NCI-H2196 (cell line): Measurements from ENCODE around the gene LMAN2.
"Not testable (repeated sequence)": the region's sequence is repeated elsewhere in the genome, so short reads cannot be mapped to it uniquely, and the experiment has no call there.

Experiments used
- DNase-seq: peaks from one replicate; lab custom pipeline; 2025; ENCODE audit not compliant: unreplicated experiment; lab: John Stamatoyannopoulos, UW

LMAN2 gene

DNA sequence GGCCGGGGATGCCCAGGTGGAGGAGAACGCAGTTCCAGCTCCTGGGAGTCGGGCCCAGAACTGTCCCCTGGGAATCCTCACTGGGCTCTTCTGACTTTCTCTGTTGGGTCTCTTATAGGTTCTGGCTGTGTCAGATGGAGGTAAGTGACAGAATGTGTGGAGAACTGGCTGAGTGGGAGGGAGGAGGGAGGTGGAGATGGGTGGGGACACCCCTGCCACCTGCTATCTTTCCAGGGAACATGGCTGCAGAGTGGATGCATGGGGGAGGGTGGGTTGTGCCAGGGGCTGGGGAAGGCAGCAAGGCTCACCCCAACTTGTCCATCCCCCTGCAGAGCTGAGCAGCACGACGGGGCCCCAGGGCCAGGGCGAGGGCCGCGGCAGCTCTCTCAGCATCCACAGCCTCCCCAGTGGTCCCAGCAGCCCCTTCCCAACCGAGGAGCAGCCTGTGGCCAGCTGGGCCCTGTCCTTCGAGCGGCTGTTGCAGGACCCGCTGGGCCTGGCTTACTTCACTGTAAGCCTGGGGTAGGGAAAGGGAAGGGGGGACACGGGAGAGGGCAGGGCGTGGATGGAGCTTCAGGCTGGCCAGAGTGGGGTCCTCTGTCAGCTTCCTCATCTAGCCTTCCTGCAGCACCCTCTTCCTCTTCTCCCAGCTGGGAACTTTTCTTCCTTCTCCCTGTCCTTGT lies 14.5 kb upstream of the LMAN2 start:
- no peak for DNase-seq

DNA sequence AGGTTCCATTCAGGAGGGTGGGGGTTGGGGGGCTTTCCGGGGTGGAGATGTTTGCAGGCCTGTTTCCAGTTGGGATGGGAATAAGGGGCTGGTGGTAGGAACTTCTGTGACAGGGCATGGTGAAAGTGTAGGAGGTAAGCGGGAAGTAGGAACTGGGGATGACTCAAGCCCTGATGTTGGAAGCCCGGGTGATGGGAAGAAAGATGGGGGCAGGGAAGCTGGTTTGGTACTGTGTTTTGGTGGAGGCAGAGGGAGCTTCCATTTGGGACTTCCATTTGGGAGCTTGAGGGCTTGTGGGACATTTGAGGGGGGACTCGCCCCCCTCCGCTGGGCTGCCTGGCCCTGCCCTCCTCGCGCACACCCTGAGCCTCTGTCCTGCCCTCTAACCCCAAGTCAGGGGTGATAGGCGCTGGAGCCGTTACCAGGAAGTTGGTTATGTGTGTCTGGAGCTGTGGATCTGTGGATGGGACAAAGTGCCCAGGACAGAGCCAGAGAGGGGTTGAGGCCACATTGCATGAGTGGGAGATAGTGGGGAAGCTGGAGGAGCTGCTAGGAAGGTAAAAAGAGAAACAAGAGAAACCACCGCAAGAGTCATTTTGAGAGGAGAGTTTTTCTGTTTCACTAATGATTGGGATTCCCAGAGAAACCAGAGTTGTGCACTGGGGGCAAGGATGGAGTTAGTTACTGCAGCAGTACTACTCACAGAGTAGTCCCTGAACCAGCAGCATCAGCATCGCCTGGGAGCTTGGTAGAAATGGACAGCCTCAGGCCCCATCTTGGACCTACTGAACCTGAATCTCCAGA lies 12.9 kb upstream of the LMAN2 start:
- DNase-seq = no peak

DNA sequence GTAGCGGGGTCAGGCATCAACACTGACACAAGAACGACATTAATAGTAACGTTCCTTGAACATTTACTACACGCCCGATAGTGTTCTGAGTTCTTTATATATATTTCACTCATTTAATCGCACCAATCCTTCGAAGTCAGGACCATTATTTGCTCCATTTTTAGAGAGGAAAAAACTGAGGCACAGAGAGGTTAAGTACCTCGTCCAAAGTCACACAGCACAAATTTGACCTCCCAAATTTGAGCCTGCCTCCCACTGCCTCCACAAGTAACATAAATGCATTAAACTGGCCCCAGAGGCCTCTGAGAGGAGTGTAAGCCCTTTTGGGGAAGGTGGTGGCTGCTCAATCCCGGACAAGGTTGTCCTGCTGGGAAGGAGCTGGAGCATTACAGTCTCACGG lies 12.1 kb upstream of the LMAN2 start:
- no peak for DNase-seq

DNA sequence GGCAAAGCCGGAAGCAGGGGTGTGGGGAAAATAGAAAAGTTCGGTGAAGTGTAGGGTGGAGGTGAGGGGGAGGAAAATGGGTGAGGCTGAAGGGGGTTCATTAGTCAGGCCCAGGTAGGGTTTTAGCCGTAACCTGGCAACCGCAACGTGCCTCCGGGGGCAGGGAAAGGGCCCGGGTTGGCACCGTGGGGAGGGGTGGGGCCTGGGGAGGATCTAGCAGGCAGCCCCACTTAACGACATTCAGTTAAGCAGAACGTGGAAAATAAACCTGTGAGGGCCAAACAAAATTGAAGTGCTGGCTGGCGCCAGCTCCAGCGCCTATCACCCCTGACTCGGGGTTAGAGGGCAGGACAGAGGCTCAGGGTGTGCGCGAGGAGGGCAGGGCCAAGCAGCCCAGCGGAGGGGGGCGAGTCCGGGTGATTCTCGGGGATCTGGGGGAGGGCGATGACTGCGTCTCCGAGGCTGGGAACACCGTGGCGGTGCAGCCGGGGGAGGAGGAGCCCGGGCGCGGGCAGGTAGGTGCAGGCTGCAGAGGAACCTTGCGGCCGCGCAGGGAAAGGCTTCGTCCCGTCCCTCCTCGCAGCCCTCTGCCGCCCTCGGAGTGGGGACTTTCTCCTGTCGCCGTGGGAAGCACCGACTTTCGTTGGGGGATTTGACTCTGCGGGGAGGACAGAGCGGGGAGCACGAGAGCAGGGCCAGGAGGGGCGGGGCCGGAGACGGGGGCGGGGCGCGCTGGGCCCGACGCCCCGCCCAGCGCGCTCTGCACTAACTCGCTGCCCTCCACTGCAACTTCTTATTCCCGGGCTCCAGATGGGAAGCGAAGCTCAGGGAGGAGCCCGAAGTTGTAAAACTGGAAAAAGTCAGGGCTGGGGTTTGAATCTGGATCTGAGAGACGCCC lies 11.4 kb upstream of the LMAN2 start:
- peak; percentile 60 for DNase-seq

DNA sequence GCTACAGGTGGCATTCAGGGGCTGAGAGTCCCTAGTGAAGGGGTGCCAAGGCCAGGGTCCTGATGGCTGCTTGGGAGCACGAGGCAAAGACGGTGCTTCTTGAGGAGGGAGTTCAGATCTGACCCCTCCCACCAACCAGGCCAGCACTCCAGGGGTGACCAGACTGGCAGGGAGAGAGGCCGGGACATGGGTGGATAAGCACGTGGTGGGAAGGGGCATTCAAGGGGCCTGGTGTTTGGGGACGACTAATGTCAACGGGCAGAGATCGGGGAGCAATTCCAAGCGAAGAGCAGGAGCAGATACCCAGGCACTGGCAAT lies 10.8 kb upstream of the LMAN2 start:
- no peak for DNase-seq

DNA sequence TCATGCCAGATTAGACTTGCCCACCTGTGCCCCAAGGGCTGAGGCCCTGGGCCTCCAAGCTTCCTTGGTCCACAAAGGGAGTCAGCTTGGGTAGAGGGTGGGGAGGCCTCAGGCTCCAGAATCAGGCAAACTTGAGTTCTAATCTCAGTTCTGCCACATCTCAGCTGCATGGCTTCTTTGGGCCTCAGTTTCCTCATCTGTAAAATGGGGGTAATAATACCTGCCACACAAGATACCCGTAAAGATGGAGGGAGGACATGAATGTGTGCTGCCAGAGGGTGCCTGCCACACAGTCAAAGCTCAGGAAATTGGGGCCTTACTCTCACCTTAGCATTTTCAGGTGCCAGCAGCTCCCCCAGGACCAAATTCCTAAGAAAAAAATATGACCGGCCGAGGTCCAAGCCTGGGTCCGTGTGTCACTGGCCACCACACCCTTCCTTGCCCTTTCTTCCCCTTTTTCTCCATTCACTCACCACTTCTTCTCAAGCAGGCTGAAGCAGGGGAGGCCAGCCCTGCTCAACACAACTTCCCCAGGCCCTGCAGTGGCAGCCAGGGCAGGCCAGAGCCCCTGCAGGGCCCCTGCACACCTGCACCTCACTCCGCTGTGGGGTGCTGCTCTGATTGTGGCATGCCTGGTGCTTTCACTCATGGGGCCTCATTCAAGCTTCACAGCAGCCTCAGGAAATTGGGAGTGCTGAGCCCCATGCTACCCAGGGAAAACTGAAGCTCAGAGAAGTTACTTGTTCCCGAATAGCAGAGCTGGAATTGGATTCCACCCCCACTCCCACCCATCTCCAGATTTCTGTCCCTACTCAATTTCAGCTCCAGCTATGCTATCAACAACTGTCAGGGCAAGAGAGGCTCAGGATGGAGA lies 10.2 kb upstream of the LMAN2 start:
- no peak for DNase-seq

DNA sequence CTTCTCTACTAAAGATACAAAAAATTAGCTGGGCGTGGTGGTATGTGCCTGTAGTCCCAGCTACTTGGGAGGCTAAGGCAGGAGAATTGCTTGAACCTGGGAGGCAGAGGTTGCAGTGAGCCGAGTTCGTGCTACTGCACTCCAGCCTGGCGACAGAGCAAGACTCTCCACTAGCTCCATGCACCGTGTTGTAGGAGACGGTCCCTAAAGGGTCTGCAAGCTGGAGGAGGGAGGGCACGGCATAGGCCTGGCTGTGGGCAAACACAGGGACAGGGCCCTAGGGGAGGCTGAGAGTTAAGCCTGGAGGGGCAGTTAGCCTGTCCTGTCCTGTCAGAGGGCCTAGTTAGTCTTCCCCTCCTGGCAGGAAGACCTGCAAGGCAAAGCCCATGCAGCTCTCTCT lies 9.3 kb upstream of the LMAN2 start:
- not testable (repeated sequence) for DNase-seq

DNA sequence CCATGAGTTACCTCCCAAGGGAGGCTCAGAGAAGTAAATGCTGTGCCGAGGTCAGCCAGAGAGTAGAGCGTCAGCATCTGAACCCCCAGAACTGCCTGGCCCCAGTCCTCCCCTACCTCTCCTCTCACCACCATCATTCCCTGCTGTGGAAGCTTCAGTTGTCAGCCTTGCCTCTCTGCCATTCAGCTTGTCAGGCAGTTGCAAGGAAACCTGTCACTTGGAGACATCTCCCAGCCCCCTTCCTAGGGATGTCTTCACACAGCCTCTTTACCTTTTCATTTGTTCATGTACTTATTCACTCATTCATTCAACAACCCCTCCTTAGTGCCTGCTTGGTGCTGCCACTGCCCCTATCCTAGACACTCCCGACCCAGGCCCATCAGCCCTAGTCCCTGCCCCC lies 8.4 kb upstream of the LMAN2 start:
- no peak for DNase-seq

DNA sequence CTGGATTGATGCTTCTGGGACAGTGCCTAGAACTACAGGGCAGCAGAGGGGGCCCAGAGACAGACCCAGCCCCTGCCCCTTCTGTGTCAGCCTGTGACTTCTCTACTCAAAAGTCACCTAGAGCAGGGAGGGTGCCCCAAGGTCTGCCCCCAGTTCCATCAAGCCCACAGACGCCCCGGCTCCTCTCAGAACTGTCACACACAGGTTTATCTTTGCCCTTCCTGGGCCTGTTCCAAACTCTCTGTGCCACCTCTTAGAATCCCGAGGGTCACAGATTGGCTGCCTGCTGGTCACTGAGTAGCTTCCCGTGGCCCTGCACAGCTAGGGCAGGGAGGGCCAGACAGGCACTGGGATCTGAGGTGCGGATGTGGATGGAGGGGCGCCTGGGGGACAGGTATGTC lies 8.0 kb upstream of the LMAN2 start:
- no peak for DNase-seq

DNA sequence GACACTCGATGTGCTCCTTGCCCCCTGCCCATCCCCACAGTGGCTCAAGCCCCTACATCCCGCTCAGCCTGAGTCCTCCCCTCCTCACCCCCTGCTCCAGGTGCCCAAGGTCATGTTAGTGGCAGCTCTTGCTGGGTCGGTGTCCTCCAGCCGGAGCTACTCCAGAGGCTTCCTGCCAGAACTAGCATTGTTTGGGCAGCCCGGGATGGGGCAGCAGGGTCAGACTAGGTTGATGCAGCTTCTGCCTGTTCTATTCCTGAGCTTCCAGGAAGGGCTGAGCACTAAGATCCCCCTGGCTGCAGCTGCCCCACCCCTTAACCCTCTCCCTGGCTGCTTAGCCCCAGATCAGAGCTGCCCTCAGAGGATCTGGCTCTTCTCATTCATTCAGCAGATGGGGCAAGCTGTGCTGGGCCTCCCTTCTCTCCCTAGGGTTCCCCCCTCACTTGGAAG lies 6.9 kb upstream of the LMAN2 start:
- DNase-seq = no peak

DNA sequence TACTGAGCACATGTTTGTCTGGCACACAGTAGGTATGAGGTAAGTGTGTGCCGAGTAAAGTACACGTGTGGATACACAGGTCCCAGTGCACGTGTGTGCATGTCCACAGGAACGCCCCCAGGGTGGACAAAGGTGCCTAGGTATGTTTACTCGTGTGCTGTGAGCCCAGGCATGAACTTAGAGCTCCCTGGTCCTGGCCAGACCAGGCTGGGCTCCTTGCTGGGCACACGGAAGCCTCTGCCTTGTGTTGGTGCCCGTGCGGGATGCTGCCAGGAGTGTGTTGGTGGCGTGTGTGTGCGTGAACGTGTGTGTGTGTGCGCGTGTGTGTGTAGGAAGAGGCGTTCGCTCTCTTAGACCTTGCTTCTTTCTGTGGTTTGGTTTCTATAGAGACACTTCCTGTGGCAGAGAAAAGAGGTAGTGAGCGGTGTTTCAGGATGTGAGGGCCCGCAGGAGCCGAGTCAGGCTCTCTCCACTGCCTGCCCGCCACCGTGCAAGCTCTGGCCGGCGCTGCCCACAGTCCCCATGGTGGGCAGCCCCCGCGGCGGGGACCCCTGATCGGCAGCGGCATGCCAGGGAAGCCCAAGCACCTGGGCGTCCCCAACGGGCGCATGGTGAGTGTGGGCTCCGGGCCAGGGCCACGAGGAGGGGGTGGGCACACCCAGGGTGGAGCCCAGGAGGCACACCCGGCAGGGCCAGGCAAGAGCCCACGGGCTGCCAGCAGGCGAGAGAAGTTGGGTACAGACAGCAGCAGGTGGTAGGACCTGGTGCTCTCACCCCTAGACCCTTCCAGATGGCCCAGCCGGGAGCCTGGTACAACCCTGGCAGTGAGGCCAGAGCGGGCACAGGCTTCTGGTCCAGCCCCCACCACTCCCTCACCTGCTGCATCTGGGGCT lies 6.2 kb upstream of the LMAN2 start, which contains the start of gene RGS14:
Gene RGS14, plus strand, starts transcription at position 466 of the 893 bp plus-strand sequence. Its CDS starts 101 bp downstream, at position 567.
- peak; percentile 62 for DNase-seq

DNA sequence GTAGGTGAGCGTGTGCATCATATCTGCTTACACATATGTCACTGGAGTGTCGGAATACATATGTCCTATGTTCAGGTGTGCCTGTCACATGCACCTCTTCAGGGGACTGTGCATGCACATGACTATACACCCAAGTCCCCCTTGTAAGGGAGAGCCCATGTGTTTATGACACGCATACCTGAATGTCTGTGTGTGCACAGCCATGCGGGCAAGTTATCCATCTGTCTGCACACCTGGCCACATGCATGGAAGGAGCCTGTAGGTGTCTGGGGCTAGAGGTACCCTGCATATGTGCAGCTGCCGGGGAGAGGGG lies 5.6 kb upstream of the LMAN2 start:
- DNase-seq = no peak

DNA sequence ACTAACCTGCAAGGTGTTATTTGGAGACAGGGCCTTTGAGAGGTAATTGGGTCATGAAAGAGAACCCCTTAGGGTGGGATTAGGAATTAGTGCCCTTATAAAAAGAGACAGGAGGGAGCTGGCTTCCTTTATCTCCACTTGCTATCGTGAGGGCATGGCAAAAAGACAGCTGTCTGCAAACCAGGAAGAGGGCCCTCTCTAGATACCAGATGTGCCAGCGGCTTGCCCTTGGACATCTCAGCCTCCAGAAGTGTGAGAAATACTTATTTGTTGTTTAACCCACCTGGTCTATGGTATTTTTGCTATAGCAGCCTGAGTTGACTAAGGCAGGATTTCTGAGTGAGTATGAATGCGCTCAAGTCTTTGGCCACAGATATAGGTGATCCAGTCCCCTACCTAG lies 5.3 kb upstream of the LMAN2 start:
- DNase-seq = no peak

DNA sequence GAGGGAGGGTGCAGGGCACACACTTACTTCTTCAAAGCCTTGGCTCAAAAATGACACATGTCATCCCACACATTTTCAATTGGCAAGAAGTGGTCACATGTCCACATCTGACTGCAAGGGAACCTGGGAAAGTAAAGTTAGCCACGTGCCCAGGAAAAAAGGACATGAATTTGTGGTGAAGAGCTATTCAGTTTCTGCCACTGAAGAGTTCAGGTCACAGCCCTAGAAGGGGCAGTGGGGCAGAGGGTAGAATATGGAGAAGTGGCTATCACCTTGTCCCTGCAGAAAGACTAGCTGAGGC lies 4.3 kb upstream of the LMAN2 start:
- DNase-seq = no peak

DNA sequence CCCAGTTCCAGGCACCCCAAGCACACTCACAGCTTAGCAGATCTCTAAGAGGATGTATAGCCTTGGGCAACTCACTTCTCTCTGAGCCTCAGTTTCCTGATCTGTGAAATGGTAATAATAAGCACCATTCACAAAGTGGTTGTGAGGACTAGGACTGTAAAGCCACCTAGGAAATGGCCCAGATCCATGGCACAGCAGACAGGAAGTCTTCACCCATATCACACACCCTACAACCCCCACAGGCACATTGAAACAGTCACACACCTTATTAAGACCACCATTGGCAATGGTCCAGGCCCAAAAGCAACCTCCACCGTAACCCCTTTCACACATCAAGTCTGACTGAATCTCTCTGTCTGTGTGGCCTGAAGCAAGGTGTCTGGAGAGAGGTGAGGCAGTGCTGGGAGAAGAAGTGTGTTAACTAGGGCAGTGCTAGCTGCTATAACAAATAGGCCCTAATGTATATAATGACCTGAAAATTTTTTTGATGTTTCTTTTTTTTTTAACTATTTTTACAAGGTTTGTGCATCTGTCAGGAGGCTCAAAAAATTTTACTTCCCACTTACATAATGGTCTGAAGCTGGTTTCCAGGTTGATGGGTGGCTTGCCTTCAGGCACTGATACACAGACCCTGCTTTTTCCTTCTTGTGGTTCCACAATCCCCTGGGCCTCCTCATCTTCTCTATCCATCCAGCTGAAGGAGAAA lies 3.8 kb upstream of the LMAN2 start:
- DNase-seq = no peak

DNA sequence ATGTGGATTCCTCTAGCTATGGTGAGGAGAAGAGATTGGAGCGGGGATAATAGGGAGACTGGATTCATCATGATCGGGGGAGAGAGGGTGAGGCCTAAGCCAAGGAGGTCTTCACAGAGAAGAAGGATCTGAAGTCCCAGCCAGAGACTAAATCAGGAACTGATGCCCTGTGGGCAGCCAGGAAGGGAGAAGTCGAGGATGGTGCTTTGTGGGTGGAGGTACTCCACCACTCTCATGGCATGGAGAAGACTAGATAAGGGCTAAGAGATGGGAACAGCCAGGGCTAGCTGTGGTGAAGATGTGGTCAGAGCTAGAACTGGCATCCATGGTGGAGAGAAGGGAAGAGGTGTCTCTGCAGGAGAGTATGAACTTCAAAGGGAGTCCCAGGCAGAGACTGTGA lies 3.2 kb upstream of the LMAN2 start:
- no peak for DNase-seq

DNA sequence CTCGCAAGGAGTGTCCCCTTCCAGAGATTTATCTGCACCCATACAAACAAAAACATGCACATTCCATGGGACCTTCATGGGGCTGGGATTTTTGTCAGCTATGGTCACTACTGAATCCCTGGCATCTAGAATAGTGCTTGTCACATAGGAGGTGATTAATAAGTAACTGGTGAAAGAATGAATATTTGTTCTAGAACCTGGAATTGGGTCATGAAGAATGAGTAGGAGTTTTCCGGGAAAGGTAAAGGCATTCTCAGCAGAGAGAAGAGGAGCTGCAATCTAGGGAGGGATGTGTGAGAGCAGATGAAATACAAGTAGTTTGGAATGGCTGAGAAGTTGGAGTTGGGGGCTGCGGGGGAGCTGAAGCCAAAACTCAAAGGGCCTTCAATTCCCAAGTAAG lies 2.8 kb upstream of the LMAN2 start:
- DNase-seq = no peak

DNA sequence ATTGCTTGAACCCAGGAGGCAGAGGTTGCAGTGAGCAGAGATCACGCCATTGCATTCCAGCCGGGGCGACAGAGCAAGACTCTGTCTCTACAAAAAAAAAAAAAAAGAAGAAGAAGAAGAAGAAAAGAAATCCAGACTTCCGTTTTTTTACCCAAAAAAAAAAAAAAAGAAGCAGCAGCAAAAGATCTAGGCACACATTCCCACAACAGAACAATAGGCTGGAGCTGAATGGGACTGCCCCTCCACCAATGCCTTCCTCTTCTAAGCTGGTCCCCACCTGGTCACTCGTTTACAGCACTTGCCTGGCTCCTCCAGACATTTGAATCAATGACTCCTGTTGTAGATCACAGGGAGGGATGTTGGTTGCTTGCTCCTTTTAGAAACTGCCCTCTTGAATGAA lies 1.6 kb upstream of the LMAN2 start:
- DNase-seq = no peak

DNA sequence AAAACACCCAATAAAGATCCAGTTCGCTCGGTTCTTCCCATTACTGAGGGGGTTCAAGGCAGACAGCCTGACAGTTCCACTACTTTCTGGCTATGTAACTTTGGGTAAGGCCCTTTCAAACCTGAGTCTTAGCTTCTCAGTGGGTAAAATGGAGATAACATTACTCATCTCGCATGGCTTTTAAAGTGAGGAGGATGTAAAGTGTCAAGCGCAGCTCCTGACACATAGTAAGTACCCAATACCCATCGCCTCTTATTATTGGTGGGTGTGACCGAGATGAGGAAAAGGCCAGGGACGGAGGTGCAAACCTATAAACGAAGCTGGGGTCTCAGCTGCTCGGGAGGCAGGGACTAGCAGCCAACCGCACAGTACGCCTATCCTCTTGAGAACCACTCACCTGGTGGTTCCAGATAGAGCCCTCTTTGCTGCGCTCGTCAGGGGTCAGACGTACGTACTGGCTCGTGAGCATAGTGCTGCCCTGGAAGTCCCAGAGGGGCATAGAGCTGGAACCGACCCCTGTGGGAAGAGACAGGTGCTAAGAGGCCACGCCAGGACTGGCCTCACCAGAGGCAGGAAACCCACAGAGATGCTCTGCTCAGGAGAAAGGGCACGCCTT lies 584 bp downstream of the LMAN2 start:
- no peak for DNase-seq
